ENCODE results near the gene SLC22A4.
A peak's percentile ranks its signal among the peaks of the same experiment; 100 is the strongest.

Gene SLC22A4
- total RNA-seq = 1.3 to 8.8 (median 2.9) reads per million in 18 experiments

GRCh38 chr5:132293992-132294727, at the start of gene SLC22A4:
SLC22A4 (plus strand) TSS chr5:132294394; CDS start chr5:132294617, 223 bp downstream.
- DNase-seq = peak; percentile 86 to 92

- no peak for DNase-seq
These were observed 48.6 kb upstream of the SLC22A4 start for GRCh38 chr5:132245593-132245992.

- DNase-seq = no peak
These were observed 47.4 kb upstream of the SLC22A4 start for GRCh38 chr5:132246806-132247205.

GRCh38 chr5:132250547-132250946, 43.6 kb upstream of the SLC22A4 start:
- DNase-seq = no peak

GRCh38 chr5:132251220-132251725, 42.9 kb upstream of the SLC22A4 start:
- DNase-seq = no peak

GRCh38 chr5:132253008-132253441, 41.2 kb upstream of the SLC22A4 start:
- no peak for DNase-seq

GRCh38 chr5:132253452-132254320, 40.5 kb upstream of the SLC22A4 start:
- no peak for DNase-seq

GRCh38 chr5:132254321-132254977, 39.7 kb upstream of the SLC22A4 start:
- DNase-seq = no peak

- DNase-seq = no peak
These were observed 38.0 kb upstream of the SLC22A4 start for GRCh38 chr5:132256086-132256782.

- no peak for DNase-seq
These were observed 37.4 kb upstream of the SLC22A4 start for GRCh38 chr5:132256783-132257130.

GRCh38 chr5:132257131-132258101, 36.8 kb upstream of the SLC22A4 start, which contains the start of gene PDLIM4:
PDLIM4 (plus strand) TSS chr5:132257696; CDS start chr5:132257735, 39 bp downstream.
- DNase-seq = no peak

GRCh38 chr5:132258102-132259068, 35.8 kb upstream of the SLC22A4 start:
- DNase-seq = peak; percentile 41 to 69

GRCh38 chr5:132259069-132259851, 34.9 kb upstream of the SLC22A4 start:
- peak in 1 of 2 donors; percentile 27 for DNase-seq

GRCh38 chr5:132260051-132260450, 34.1 kb upstream of the SLC22A4 start:
- DNase-seq = peak; percentile 32 to 68

- DNase-seq = peak; percentile 80 to 93
These were observed 33.3 kb upstream of the SLC22A4 start for GRCh38 chr5:132260714-132261551.

- no peak for DNase-seq
These were observed 32.0 kb upstream of the SLC22A4 start for GRCh38 chr5:132261881-132262845.

Data from inflammatory macrophage (primary cell).